HEK293 (cell line): ENCODE measurements around the gene MARK4.

Experiments
- CTCF ChIA-PET: fragments of 350-600 bp; formaldehyde crosslinking; extraction: SDS; loops from one replicate; lab custom pipeline; 2021; ENCODE audit warnings: antibody characterized with exemption; lab: Yijun Ruan, JAX
- POLR2A ChIA-PET: fragments of 300-600 bp; formaldehyde crosslinking; extraction: SDS; loops from one replicate; lab custom pipeline; 2020; ENCODE audit warnings: antibody characterized with exemption, inconsistent platforms; lab: Yijun Ruan, JAX
- H3K27ac ChIP-seq: fragments of 200-500 bp; sonication (Bioruptor generic); 2 replicates; pipeline ENCODE4 v1.5.1; 2014; ENCODE audit warnings: low read depth, low read length, control low read depth, inconsistent platforms; ENCODE audit errors: extremely low read depth
- H3K36me3 ChIP-seq, 2 experiments: fragments of 200-500 bp in 1 of 2; sonication (Bioruptor generic) in 1 of 2; 1 replicate in 1 of 2; 2 replicates in 1 of 2; pipeline ENCODE4 v1.5.1; 2014 to 2017; ENCODE audit warnings: inconsistent platforms in 2 of 2, low read length in 2 of 2; ENCODE audit not compliant: control insufficient read depth in 2 of 2, insufficient read depth in 1 of 2
- H3K4me1 ChIP-seq: fragments of 200-500 bp; sonication (Bioruptor generic); 2 replicates; pipeline ENCODE4 v1.5.1; 2014; ENCODE audit warnings: mild to moderate bottlenecking, low read length, inconsistent platforms; ENCODE audit not compliant: control insufficient read depth, insufficient read depth
- H3K4me3 ChIP-seq: 2 replicates; pipeline ENCODE4 v1.5.1; 2011; ENCODE audit warnings: low read depth, mild to moderate bottlenecking, control low read depth, low read length, moderate library complexity
- H3K9me3 ChIP-seq: fragments of 200-500 bp; sonication (Bioruptor generic); 2 replicates; pipeline ENCODE4 v1.5.1; 2014; ENCODE audit warnings: low read depth, low read length, inconsistent platforms; ENCODE audit not compliant: control insufficient read depth, insufficient read depth
- BCL11A ChIP-seq: fragments of 450-650 bp; formaldehyde crosslinking; IDR thresholded peaks from 2 replicates; pipeline ENCODE4 v1.5.1; 2016; ENCODE audit warnings: low read depth, missing biosample characterization, missing genetic modification characterization
- BCL11B ChIP-seq: fragments of 450-650 bp; formaldehyde crosslinking; IDR thresholded peaks from 2 replicates; pipeline ENCODE4 v1.5.1; 2016; ENCODE audit warnings: low read depth, missing biosample characterization, missing genetic modification characterization
- GFI1B ChIP-seq: fragments of 450-650 bp; formaldehyde crosslinking; IDR thresholded peaks from 2 replicates; pipeline ENCODE4 v1.5.1; 2016; ENCODE audit warnings: missing biosample characterization, missing genetic modification characterization
- GLIS2 ChIP-seq: fragments of 450-650 bp; formaldehyde crosslinking; IDR thresholded peaks from 2 replicates; pipeline ENCODE4 v1.5.1; 2016; ENCODE audit warnings: missing biosample characterization, missing genetic modification characterization
- IKZF3 ChIP-seq: fragments of 450-650 bp; IDR thresholded peaks from 2 replicates; pipeline ENCODE4 v1.5.0; 2018; ENCODE audit warnings: missing biosample characterization, mild to moderate bottlenecking, missing genetic modification characterization, moderate library complexity
- SP7 ChIP-seq: fragments of 450-650 bp; formaldehyde crosslinking; IDR thresholded peaks from 2 replicates; pipeline ENCODE4 v1.5.1; 2016; ENCODE audit warnings: missing biosample characterization, missing genetic modification characterization
- ZBTB20 ChIP-seq: fragments of 450-650 bp; formaldehyde crosslinking; IDR thresholded peaks from 2 replicates; pipeline ENCODE4 v1.5.1; 2016; ENCODE audit warnings: missing biosample characterization, missing genetic modification characterization
- ZBTB7A ChIP-seq: fragments of 450-650 bp; formaldehyde crosslinking; IDR thresholded peaks from 2 replicates; pipeline ENCODE4 v1.5.1; 2016; ENCODE audit warnings: low read depth, missing biosample characterization, missing genetic modification characterization
- ZIC2 ChIP-seq: fragments of 450-650 bp; formaldehyde crosslinking; IDR thresholded peaks from 2 replicates; pipeline ENCODE4 v1.5.1; 2016; ENCODE audit warnings: missing biosample characterization, missing genetic modification characterization
- ZNF16 ChIP-seq: fragments of 450-650 bp; formaldehyde crosslinking; IDR thresholded peaks from 2 replicates; pipeline ENCODE4 v1.5.1; 2016; ENCODE audit warnings: low read depth, missing biosample characterization, missing genetic modification characterization
- ZNF174 ChIP-seq: fragments of 450-650 bp; formaldehyde crosslinking; IDR thresholded peaks from 2 replicates; pipeline ENCODE4 v1.5.0; 2017; ENCODE audit warnings: missing biosample characterization, mild to moderate bottlenecking, missing genetic modification characterization
- ZNF211 ChIP-seq: fragments of 450-650 bp; formaldehyde crosslinking; IDR thresholded peaks from 2 replicates; pipeline ENCODE4 v1.5.1; 2016; ENCODE audit warnings: low read depth, missing biosample characterization, missing genetic modification characterization
- ZNF585B ChIP-seq: fragments of 450-650 bp; formaldehyde crosslinking; IDR thresholded peaks from 2 replicates; pipeline ENCODE4 v1.5.1; 2016; ENCODE audit warnings: missing biosample characterization, missing genetic modification characterization
- ZNF600 ChIP-seq: fragments of 450-650 bp; formaldehyde crosslinking; IDR thresholded peaks from 2 replicates; pipeline ENCODE4 v1.5.1; 2016; ENCODE audit warnings: missing biosample characterization, missing genetic modification characterization
- ZXDB ChIP-seq: fragments of 450-650 bp; formaldehyde crosslinking; IDR thresholded peaks from 2 replicates; pipeline ENCODE4 v1.5.1; 2016; ENCODE audit warnings: missing biosample characterization, missing genetic modification characterization
- TF ChIP-seq, protein P1 (sequence below): fragments of 450-650 bp; formaldehyde crosslinking; IDR thresholded peaks from 2 replicates; pipeline ENCODE4 v1.5.1; 2016; ENCODE audit warnings: missing biosample characterization, missing genetic modification characterization
- TF ChIP-seq, protein P2 (sequence below): fragments of 450-650 bp; formaldehyde crosslinking; IDR thresholded peaks from 2 replicates; pipeline ENCODE4 v1.5.1; 2016; ENCODE audit warnings: missing biosample characterization, missing genetic modification characterization
- TF ChIP-seq, protein P3 (sequence below): fragments of 450-650 bp; formaldehyde crosslinking; IDR thresholded peaks from 2 replicates; pipeline ENCODE4 v1.5.1; 2016; ENCODE audit warnings: missing biosample characterization, missing genetic modification characterization
- TF ChIP-seq, protein P4 (sequence below): fragments of 450-650 bp; formaldehyde crosslinking; IDR thresholded peaks from 2 replicates; pipeline ENCODE4 v1.5.1; 2016; ENCODE audit warnings: missing biosample characterization, missing genetic modification characterization

The MARK4 gene

DNA sequence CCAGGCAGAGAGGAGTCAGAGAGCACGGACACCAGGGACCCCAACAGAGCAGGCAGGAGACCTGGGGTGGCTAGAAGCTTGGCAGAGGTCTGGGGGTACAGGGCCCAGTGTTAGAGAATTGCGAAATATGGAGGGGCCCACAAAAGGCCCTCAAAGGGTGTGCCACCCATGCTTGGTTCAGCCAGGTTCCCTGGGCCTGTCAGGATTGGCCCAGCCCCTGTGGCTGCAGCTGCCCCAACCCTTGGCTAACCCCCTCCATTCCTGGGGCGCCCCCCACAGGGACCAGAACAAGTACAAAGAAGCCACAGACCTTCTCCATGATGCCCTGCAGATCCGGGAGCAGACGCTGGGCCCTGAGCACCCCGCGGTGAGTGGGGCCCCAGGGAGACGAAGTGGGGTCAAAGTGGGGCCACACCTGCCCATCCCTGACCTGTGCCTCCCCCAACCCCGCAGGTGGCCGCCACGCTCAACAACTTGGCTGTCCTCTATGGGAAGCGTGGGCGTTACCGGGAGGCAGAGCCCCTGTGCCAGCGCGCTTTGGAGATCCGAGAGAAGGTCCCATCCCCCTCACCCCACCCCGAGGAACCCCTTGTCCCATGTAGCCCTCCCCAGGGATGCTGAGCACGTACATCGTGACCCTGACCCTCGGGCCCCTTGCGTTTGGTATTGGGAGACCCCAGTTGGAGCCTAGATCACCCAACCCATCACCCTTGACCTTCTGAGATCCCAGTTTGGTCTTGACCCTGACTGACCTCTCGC is 97.5 kb downstream of the MARK4 start (continued):
- TF ChIP-seq, protein P1, sequence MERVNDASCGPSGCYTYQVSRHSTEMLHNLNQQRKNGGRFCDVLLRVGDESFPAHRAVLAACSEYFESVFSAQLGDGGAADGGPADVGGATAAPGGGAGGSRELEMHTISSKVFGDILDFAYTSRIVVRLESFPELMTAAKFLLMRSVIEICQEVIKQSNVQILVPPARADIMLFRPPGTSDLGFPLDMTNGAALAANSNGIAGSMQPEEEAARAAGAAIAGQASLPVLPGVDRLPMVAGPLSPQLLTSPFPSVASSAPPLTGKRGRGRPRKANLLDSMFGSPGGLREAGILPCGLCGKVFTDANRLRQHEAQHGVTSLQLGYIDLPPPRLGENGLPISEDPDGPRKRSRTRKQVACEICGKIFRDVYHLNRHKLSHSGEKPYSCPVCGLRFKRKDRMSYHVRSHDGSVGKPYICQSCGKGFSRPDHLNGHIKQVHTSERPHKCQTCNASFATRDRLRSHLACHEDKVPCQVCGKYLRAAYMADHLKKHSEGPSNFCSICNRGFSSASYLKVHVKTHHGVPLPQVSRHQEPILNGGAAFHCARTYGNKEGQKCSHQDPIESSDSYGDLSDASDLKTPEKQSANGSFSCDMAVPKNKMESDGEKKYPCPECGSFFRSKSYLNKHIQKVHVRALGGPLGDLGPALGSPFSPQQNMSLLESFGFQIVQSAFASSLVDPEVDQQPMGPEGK (tag by site-specific recombination): 0 out of 2 replicates have a peak, but pooled peaks have one; percentile 7
- TF ChIP-seq ZNF600 (no peak), ZNF585B (no peak), ZNF16 (tag by site-specific recombination) (no peak), ZIC2 (tag by site-specific recombination) (peak; percentile 50), ZBTB20 (no peak), SP7 (tag by site-specific recombination) (no peak)
- TF ChIP-seq, protein P2, sequence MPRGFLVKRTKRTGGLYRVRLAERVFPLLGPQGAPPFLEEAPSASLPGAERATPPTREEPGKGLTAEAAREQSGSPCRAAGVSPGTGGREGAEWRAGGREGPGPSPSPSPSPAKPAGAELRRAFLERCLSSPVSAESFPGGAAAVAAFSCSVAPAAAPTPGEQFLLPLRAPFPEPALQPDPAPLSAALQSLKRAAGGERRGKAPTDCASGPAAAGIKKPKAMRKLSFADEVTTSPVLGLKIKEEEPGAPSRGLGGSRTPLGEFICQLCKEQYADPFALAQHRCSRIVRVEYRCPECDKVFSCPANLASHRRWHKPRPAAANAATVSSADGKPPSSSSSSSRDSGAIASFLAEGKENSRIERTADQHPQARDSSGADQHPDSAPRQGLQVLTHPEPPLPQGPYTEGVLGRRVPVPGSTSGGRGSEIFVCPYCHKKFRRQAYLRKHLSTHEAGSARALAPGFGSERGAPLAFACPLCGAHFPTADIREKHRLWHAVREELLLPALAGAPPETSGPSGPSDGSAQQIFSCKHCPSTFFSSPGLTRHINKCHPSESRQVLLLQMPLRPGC (tag by site-specific recombination): no peak

DNA sequence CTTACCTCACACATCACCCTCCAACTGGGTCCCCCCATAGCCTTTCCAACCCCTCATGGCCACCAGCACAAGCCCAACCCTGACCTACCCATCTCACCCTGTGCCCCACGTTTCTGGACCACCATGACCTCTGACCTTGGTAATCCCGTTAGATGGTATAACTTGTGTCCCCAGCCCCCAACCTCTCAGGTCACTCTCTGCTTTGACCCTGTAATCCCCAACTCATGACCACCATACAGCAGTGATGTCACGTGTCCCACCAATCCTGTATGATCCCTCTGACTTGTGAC is 98.0 kb downstream of the MARK4 start:
- H3K4me1 ChIP-seq: no peaks in the 10 kb centered on the region
- ChIA-PET CTCF (no interaction called here), POLR2A (no interaction called here)
- H3K4me3 ChIP-seq: no peak overlapping the region
- peaks cover 9 to 64% of the 10 kb centered on the region in 2 experiments for H3K36me3 ChIP-seq
- TF ChIP-seq ZBTB7A: 0 out of 2 replicates have a peak, but pooled peaks have one; percentile 37
- peak; percentile 94 for TF ChIP-seq BCL11A (tag by site-specific recombination)
- TF ChIP-seq, protein P3, sequence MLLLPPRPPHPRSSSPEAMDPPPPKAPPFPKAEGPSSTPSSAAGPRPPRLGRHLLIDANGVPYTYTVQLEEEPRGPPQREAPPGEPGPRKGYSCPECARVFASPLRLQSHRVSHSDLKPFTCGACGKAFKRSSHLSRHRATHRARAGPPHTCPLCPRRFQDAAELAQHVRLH (tag by site-specific recombination): no peak
- TF ChIP-seq, protein P4, sequence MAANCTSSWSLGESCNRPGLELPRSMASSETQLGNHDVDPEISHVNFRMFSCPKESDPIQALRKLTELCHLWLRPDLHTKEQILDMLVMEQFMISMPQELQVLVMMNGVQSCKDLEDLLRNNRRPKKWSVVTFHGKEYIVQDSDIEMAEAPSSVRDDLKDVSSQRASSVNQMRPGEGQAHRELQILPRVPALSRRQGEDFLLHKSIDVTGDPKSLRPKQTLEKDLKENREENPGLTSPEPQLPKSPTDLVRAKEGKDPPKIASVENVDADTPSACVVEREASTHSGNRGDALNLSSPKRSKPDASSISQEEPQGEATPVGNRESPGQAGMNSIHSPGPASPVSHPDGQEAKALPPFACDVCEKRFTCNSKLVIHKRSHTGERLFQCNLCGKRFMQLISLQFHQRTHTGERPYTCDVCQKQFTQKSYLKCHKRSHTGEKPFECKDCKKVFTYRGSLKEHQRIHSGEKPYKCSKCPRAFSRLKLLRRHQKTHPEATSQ (tag by site-specific recombination): no peak
- TF ChIP-seq ZXDB (tag by site-specific recombination): peak; percentile 4; the same call in 1 of the 2 replicates
- peak; percentile 96 for TF ChIP-seq BCL11B (tag by site-specific recombination)
- no peak for TF ChIP-seq ZNF174 (tag by site-specific recombination)
- TF ChIP-seq ZNF211 (tag by site-specific recombination): no peak
- H3K9me3 ChIP-seq: no peaks in the 10 kb centered on the region
- H3K27ac ChIP-seq: no peak overlapping the region

DNA sequence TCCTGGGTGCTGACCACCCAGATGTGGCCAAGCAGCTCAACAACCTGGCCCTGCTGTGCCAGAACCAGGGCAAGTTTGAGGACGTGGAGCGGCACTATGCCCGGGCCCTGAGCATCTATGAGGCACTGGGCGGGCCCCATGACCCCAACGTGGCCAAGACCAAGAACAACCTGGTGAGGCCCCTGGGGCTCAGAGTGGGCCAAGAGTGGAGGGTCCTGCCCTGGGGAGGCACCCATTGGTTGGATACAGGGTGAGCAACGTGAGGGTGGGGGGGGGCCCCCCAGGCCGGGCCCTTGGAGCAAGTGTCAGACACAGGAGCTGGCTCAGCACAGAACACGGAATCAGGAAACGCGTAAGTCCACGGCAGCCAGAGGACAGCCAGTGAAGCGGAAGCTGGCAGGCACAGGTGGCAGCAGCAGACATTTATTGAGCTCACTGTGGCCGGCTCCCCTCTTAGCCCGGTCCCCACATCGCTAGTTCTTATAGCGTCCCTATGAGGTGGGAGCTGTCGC is 98.4 kb downstream of the MARK4 start:
- no peak overlapping the region for H3K27ac ChIP-seq
- CTCF ChIA-PET: interaction anchor here (0.7 kb wide), 1 partner anchor 99 kb away, joined by 3 read pairs; no protein-coding TSS in a partner anchor
- no peaks in the 10 kb centered on the region for H3K4me1 ChIP-seq
- H3K4me3 ChIP-seq: no peak overlapping the region
- H3K36me3 ChIP-seq: peaks cover 9 to 68% of the 10 kb centered on the region in 2 experiments
- TF ChIP-seq GFI1B (tag by site-specific recombination): no peak
- 0 out of 2 replicates have a peak, but pooled peaks have one; percentile 26 for TF ChIP-seq GLIS2 (tag by site-specific recombination)
- no peak for TF ChIP-seq IKZF3
- POLR2A ChIA-PET: interaction anchor here (0.9 kb wide), 1 partner anchor 53 kb away, joined by 4 read pairs; no protein-coding TSS in a partner anchor
- H3K9me3 ChIP-seq: no peaks in the 10 kb centered on the region
